HEK293T (cell line): ENCODE results near the gene NGF.

Source experiments
- ARNT ChIP-seq: fragments of 450-650 bp; IDR thresholded peaks from 2 replicates; pipeline ENCODE4 v1.6.1; 2017; ENCODE audit warnings: mild to moderate bottlenecking
- BHLHE40 ChIP-seq: fragments of 450-650 bp; IDR thresholded peaks from 2 replicates; pipeline ENCODE4 v1.6.1; 2016; ENCODE audit warnings: mild to moderate bottlenecking, moderate library complexity, borderline replicate concordance
- ELF4 ChIP-seq: fragments of 450-650 bp; IDR thresholded peaks from 2 replicates; pipeline ENCODE4 v1.6.1; 2017; ENCODE audit warnings: antibody characterized with exemption
- FOXA1 ChIP-seq: fragments of 450-650 bp; IDR thresholded peaks from 2 replicates; pipeline ENCODE4 v1.6.1; 2016; ENCODE audit warnings: mild to moderate bottlenecking
- FOXK2 ChIP-seq: fragments of 450-650 bp; IDR thresholded peaks from 2 replicates; pipeline ENCODE4 v1.6.1; 2016; ENCODE audit warnings: mild to moderate bottlenecking
- HDGF ChIP-seq: fragments of 450-650 bp; IDR thresholded peaks from 2 replicates; pipeline ENCODE4 v1.6.1; 2017; ENCODE audit warnings: antibody characterized with exemption, borderline replicate concordance
- LEF1 ChIP-seq: fragments of 450-650 bp; IDR thresholded peaks from 2 replicates; pipeline ENCODE4 v1.6.1; 2017; ENCODE audit warnings: mild to moderate bottlenecking, borderline replicate concordance
- PKNOX1 ChIP-seq: fragments of 450-650 bp; IDR thresholded peaks from 2 replicates; pipeline ENCODE4 v1.6.1; 2016
- SP1 ChIP-seq: fragments of 450-650 bp; IDR thresholded peaks from 2 replicates; pipeline ENCODE4 v1.6.1; 2017
- SUZ12 ChIP-seq: fragments of 450-650 bp; IDR thresholded peaks from 2 replicates; pipeline ENCODE4 v1.6.1; 2016; ENCODE audit warnings: mild to moderate bottlenecking
- TARDBP ChIP-seq: fragments of 450-650 bp; IDR thresholded peaks from 2 replicates; pipeline ENCODE4 v1.6.1; 2016
- ZNF384 ChIP-seq: fragments of 450-650 bp; IDR thresholded peaks from 2 replicates; pipeline ENCODE4 v1.6.1; 2016

GRCh38 chr1:115241309-115241708 lies 96.7 kb downstream of the NGF start:
- no peak for TF ChIP-seq TARDBP
- TF ChIP-seq BHLHE40 = no peak
- TF ChIP-seq HDGF = no peak
- no peak for TF ChIP-seq ELF4
- no peak for TF ChIP-seq SP1
- no peak for TF ChIP-seq LEF1
- no peak for TF ChIP-seq FOXK2
- TF ChIP-seq ARNT = no peak
- TF ChIP-seq FOXA1 = no peak
- no peak for TF ChIP-seq PKNOX1
- TF ChIP-seq SUZ12 = no peak
- TF ChIP-seq ZNF384 = no peak
